IMR-90 (cell line): Measurements from ENCODE around the gene TTYH3.
A peak's percentile ranks its signal among the peaks of the same experiment; 100 is the strongest.

Source experiments
- BHLHE40 ChIP-seq: fragments of 150-350 bp; IDR thresholded peaks from 2 replicates; pipeline ENCODE4 v1.6.1; 2016; ENCODE audit warnings: mild to moderate bottlenecking, low read depth, low read length
- CEBPB ChIP-seq: IDR thresholded peaks from 2 replicates; pipeline ENCODE4 v1.6.1; 2012; ENCODE audit warnings: low read depth, low read length, improper control_type of control experiment
- CHD1 ChIP-seq: IDR thresholded peaks from 2 replicates; pipeline ENCODE4 v1.6.1; 2012; ENCODE audit warnings: low read depth, low read length, improper control_type of control experiment
- CTCF ChIP-seq: conservative IDR thresholded peaks from 2 replicates; pipeline ENCODE4 v1.5.1; 2012; ENCODE audit warnings: mild to moderate bottlenecking, low read depth, low read length, improper control_type of control experiment
- ELK1 ChIP-seq: fragments of 150-350 bp; IDR thresholded peaks from 2 replicates; pipeline ENCODE4 v1.6.1; 2016; ENCODE audit warnings: low read depth, mild to moderate bottlenecking, low read length, moderate library complexity, borderline replicate concordance
- MAFK ChIP-seq: IDR thresholded peaks from 2 replicates; pipeline ENCODE4 v1.6.1; 2012; ENCODE audit warnings: low read depth, low read length, improper control_type of control experiment
- POLR2A ChIP-seq: IDR thresholded peaks from 2 replicates; pipeline ENCODE4 v1.6.1; 2012; ENCODE audit warnings: mild to moderate bottlenecking, low read depth, low read length
- RAD21 ChIP-seq: IDR thresholded peaks from 2 replicates; pipeline ENCODE4 v1.6.1; 2012; ENCODE audit warnings: low read length, improper control_type of control experiment
- RCOR1 ChIP-seq: IDR thresholded peaks from 2 replicates; pipeline ENCODE4 v1.6.1; 2012; ENCODE audit warnings: mild to moderate bottlenecking, low read length, improper control_type of control experiment; ENCODE audit not compliant: insufficient replicate concordance
- RFX5 ChIP-seq: IDR thresholded peaks from 2 replicates; pipeline ENCODE4 v1.8.0; 2012; ENCODE audit warnings: low read depth, mild to moderate bottlenecking, low read length, moderate library complexity

- no peak for TF ChIP-seq MAFK
- no peak for TF ChIP-seq CEBPB
- TF ChIP-seq CTCF: no peak
- no peak for TF ChIP-seq RFX5
- no peak for TF ChIP-seq ELK1
- no peak for TF ChIP-seq RAD21
- no peak for TF ChIP-seq CHD1
- TF ChIP-seq POLR2A: no peak
- TF ChIP-seq BHLHE40: 0 out of 2 replicates have a peak, but pooled peaks have one; percentile 10
- TF ChIP-seq RCOR1: no peak
These were observed 10.5 kb upstream of the TTYH3 start for GRCh38 chr7:2621061-2621828.
